Measurements from ENCODE around the gene MANEA. TPM values are rescaled to one million over a fixed set of nuclear protein-coding genes. Genes with fewer than 3 reads are reported as not detected.

MANEA gene
- total and polyA plus RNA-seq, 2 donors (not counting 3 experiments of a cell fraction or from before 2014, with no cell fraction given), result 5.2 to 18.5 TPM

DNA sequence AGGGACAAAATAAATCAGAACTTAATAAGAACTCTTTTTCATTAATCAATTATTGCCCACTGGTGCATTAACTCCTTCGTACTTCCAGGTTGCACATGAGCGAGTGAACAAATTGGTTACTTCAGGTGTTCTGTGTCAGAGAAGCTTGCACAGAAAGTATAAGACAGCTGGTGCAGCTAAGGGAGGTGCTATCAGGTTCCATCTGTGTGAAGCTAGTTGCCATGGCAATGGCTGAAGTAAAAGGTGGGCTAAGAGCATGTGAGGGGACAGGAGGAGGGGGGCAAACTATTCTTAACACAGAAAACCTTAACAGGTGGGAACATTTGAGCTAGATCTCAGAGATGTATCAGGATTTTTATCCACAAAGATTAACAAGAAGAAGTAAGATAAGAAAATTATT, 81.6 kb downstream of the MANEA start:
- BruUV-seq (replicated peaks), result no TSS peak

More for the DNA sequence above, 81.6 kb downstream of the MANEA start:
- FAIRE-seq, result no peak
- Histone ChIP-seq H3K27me3 (ENCODE audit: control insufficient read depth in 2 of 2, insufficient read depth in 2 of 2, low read length in 2 of 2) (no peaks in the 10 kb centered on the region), H3K9me1 (replicated peaks; ENCODE audit: control insufficient read depth, extremely low read depth, insufficient read depth, low read length) (no peaks in the 10 kb centered on the region), H4K20me1 (replicated peaks; ENCODE audit: control insufficient read depth, extremely low read depth, insufficient read depth, low read length) (no peaks in the 10 kb centered on the region), H2AFZ (ENCODE audit: low read depth, low read length) (no peak overlapping the region), H3K79me2 (ENCODE audit: control insufficient read depth, insufficient read depth, low read length) (no peaks in the 10 kb centered on the region), H3K4me3 (replicated peaks in 1 of 3; ENCODE audit: insufficient read depth in 1 of 3, low read depth in 1 of 3, low read length in 3 of 3) (no peak overlapping the region), H3K9me3 (replicated peaks; ENCODE audit: control insufficient read depth, insufficient read depth, low read length) (no peaks in the 10 kb centered on the region), H3K36me3 (ENCODE audit: control insufficient read depth in 2 of 2, extremely low read depth in 1 of 2, insufficient read depth in 2 of 2, low read length in 2 of 2) (no peaks in the 10 kb centered on the region), H3K4me1 (ENCODE audit: control insufficient read depth, extremely low read depth, insufficient read depth, low read length) (no peaks in the 10 kb centered on the region), H3K27ac (ENCODE audit: insufficient read depth, low read depth, low read length) (no peak overlapping the region), H3K4me2 (ENCODE audit: insufficient read depth, low read length) (no peak overlapping the region), H3K9ac (replicated peaks; ENCODE audit: extremely low read depth, insufficient read depth, low read length) (no peak overlapping the region)
- TF ChIP-seq POLR2A (IDR thresholded peaks at IDR 0.05; ENCODE audit: low read depth, low read length) (no peak), POLR2AphosphoS5 (IDR thresholded peaks at IDR 0.05; ENCODE audit: insufficient read depth, low read depth, low read length) (no peak), MYC (IDR thresholded peaks at IDR 0.05; ENCODE audit: low read depth, low read length) (no peak), EZH2 (IDR thresholded peaks at IDR 0.05; ENCODE audit: borderline replicate concordance, low read depth, low read length, severe bottlenecking) (no peak), JUN (IDR thresholded peaks at IDR 0.05; ENCODE audit: borderline replicate concordance, insufficient read depth, insufficient read length, low read depth) (no peak), GATA2 (IDR thresholded peaks at IDR 0.05; ENCODE audit: insufficient read depth, insufficient read length, low read depth, low read length) (no peak), FOS (IDR thresholded peaks at IDR 0.05; ENCODE audit: borderline replicate concordance, insufficient read depth, low read length) (no peak)
- TF ChIP-seq, protein P1, sequence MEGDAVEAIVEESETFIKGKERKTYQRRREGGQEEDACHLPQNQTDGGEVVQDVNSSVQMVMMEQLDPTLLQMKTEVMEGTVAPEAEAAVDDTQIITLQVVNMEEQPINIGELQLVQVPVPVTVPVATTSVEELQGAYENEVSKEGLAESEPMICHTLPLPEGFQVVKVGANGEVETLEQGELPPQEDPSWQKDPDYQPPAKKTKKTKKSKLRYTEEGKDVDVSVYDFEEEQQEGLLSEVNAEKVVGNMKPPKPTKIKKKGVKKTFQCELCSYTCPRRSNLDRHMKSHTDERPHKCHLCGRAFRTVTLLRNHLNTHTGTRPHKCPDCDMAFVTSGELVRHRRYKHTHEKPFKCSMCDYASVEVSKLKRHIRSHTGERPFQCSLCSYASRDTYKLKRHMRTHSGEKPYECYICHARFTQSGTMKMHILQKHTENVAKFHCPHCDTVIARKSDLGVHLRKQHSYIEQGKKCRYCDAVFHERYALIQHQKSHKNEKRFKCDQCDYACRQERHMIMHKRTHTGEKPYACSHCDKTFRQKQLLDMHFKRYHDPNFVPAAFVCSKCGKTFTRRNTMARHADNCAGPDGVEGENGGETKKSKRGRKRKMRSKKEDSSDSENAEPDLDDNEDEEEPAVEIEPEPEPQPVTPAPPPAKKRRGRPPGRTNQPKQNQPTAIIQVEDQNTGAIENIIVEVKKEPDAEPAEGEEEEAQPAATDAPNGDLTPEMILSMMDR (IDR thresholded peaks at IDR 0.05; ENCODE audit: extremely low read depth in 1 of 2, insufficient read depth in 1 of 2, low read depth in 1 of 2, low read length in 2 of 2), result no peak
- TF ChIP-seq, protein P2, sequence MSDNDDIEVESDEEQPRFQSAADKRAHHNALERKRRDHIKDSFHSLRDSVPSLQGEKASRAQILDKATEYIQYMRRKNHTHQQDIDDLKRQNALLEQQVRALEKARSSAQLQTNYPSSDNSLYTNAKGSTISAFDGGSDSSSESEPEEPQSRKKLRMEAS (IDR thresholded peaks at IDR 0.05; ENCODE audit: insufficient read depth, insufficient read length), result no peak
- ChIA-PET POLR2A (no interaction called here), CTCF (no interaction called here)
- DNase-seq (ENCODE audit: low read depth, low spot score), result no peak
- dilution Hi-C loops (cut with MboI; ENCODE audit: extremely low pct_ligation_motif_present, low sequenced_read_pairs), result no loop called here
- intact Hi-C loops (cut with micrococcal nuclease), result no loop called here

Measured in endothelial cell of umbilical vein (primary cell).